NCI-H1930 (cell line): Measurements from ENCODE around the gene PLEKHG2.
A peak's percentile ranks its signal among the peaks of the same experiment; 100 is the strongest.

Experiments used
- DNase-seq, 2 experiments: peaks; one replicate each; lab custom pipeline; 2025; lab: John Stamatoyannopoulos, UW

The PLEKHG2 gene

DNA sequence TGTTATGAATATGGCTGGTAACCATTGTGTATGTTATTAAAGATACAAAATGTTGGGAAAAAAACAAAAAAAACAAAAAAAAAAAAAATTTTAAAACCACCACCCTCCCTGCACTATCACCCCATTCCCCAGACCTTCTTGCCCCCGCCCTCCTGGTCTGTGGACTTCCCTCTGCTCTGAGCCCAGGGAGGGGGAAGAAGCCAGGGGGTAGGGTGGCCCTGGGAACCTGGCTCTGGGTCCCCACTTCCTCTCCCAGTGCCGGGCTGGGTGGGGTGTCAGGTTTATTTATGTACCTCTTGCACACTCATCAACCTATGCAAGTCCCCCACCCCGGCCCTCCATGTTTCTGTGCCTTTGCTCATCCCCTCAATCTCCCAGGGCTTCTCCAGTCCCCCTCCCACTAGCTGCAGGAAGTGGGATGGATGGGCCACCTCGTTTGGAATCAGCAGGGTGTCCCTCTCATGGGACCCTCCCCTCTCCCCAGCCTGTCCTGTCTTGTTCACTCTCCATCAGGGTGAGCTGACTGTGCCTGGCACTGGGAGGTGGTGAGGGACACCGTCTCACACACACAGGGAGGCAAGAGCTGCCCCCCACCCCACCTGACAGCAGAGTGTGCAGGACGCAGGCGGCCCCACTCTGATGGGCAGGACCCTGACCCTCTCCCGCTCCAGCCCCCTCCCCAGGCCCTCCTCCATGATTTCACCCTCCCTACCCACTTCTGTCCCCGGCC lies 27.5 kb upstream of the PLEKHG2 start:
- no peak for DNase-seq

GRCh38 chr19:39385629-39386411 lies 26.6 kb upstream of the PLEKHG2 start:
- no peak for DNase-seq

- DNase-seq, result no peak
These were observed 25.9 kb upstream of the PLEKHG2 start for GRCh38 chr19:39386557-39386956.

- no peak for DNase-seq
These were observed 23.8 kb upstream of the PLEKHG2 start for GRCh38 chr19:39388657-39389056.

DNA sequence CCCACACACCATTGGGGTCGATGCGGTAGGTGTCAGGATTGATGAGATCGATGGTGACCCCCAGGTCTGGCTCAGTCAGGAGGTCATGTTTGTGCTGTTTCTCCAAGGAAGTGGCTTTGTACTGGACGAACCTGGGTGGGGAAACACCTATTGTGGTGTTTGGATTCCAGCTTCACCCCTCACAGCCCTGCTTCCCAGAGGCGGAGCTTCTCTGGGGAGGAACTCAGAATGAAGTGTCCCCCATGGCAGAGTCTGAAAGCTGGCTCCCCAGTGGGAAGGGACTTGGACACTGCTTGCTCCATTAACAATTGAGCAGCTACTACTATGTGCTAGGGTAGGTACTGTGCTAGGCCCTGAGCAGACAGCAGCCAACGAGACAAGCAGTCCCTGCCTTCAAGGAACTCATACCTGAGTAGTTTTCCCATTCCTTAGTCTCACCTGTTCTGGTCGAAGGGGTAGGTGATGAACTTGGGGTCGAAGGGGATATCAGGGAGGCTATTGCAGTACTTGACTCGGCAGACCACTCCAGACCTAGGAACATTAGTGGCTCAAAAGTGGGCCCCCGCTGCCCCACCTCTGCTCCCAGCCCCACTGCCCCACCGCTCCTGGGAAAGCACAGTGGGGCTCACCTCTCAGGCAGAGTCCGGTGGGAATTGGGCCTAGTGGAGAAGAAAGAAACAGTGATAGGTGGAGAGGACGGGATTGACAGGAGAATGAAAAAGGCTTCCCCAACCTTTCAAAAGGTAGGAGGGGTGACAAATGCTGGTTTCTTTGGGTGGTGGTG lies 22.6 kb upstream of the PLEKHG2 start:
- no peak for DNase-seq

DNA sequence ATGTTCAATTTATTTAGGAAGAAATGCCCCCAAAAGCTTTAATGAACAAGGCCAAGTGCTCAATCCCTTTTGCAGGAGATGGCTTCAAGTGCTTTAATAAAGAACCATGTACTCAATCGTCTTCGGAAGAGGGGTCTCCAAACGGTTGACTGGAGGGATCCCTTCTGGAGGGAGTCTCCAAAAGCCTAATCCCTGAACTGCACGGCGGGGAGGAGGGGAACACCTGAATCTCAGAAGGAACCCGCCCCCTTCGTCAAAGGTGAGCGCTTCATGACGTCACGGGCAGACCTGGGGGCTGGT lies 22.1 kb upstream of the PLEKHG2 start:
- DNase-seq, result no peak

DNA sequence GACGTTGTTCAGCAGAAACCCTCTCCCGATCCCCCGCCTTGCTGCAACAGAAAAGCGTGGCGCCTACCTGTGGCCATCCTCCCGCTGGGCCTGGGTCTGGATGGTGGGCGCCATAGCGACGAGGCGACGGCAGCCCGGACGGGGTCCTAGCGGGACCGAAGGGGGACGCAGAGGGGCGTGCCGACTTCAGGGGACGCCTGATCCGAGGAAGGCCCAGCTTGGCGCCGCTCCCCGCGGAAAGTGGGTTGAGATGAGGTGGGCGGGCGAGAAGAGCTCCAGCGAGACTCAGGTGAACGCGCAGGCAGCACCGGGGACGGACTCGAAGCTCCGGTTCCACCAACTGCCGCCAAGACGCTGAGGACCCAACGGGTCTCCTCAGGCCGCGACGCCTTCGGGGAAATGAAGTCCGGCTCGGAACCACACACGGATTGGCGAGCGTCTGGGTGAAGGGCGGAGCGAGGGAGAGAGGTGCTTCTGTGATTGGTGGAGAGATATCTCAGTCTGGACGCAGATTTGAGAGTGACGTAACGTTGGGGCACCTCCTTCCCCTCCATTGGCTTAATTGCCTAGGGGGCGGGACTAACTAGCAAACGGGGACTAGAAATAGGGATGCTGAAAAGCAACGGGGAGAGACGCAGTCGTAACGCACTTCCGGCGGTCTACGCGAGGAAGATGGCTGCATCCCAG lies 21.6 kb upstream of the PLEKHG2 start, which contains the start of the genes MED29 and PAF1:
Gene MED29 (plus strand): TSS at position 628 of the 687 bp plus-strand sequence. CDS start 45 bp downstream, at position 673.
Gene PAF1 (minus strand): TSS at position 356 of the 687 bp plus-strand sequence. CDS start 242 bp downstream, at position 114.
- peak; percentile 100 for DNase-seq

GRCh38 chr19:39397360-39398296 lies 14.8 kb upstream of the PLEKHG2 start:
- peak; percentile 63 to 65 for DNase-seq

DNA sequence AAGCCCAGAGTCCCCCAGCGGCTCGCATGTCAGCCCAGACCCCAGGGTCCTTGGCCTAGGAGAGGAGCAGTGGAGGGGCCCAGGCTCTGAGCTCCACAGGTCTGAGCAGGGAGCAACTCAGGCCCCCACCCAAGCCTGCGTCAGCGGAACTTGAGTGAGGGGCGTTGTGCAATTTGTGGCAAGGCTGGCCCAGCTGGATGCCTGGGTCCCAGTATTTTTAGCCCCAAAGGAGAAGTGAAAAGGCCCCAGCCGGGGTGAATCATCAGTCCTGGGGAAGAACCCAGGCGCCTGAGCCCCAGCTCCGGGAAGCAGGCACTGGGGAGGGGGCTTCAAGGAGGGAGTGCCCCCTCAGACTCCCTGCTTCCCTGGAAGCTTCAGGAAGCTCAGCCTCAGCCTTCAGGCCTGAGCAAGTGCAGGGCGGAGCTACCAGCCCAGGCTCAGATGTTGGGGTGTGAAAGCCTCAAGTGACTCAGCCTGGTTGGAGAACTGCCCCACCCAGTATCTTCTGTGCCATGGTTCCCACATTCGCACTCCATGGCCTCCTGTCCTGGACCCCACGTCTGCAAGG lies 14.1 kb upstream of the PLEKHG2 start:
- no peak for DNase-seq

DNA sequence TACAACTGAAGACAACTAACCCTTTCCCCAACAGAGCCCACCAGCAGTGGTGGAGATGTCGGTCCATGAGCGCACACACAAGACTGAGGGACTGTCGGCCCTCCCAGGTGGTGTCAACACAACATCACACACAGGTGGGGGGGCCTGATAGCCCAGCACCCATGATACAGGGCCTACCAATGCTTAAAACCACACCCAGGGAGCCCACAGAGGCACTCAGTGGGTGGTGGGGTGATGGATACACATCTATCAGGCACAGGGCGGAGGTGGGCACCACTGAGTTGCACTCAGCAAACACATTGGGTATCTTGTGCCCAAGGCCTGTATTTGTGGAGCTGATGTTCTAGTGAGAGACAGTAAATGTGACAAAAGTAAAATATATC lies 12.8 kb upstream of the PLEKHG2 start:
- no peak for DNase-seq

- DNase-seq, result no peak
These were observed 12.4 kb upstream of the PLEKHG2 start for GRCh38 chr19:39400061-39400460.

- no peak for DNase-seq
These were observed 11.4 kb upstream of the PLEKHG2 start for GRCh38 chr19:39401070-39401548.

GRCh38 chr19:39401549-39402345 lies 10.7 kb upstream of the PLEKHG2 start:
- no peak for DNase-seq

GRCh38 chr19:39402346-39403300 lies 9.8 kb upstream of the PLEKHG2 start:
- DNase-seq, result peak; percentile 25 to 49

- DNase-seq, result no peak
These were observed 8.8 kb upstream of the PLEKHG2 start for GRCh38 chr19:39403331-39404312.

DNA sequence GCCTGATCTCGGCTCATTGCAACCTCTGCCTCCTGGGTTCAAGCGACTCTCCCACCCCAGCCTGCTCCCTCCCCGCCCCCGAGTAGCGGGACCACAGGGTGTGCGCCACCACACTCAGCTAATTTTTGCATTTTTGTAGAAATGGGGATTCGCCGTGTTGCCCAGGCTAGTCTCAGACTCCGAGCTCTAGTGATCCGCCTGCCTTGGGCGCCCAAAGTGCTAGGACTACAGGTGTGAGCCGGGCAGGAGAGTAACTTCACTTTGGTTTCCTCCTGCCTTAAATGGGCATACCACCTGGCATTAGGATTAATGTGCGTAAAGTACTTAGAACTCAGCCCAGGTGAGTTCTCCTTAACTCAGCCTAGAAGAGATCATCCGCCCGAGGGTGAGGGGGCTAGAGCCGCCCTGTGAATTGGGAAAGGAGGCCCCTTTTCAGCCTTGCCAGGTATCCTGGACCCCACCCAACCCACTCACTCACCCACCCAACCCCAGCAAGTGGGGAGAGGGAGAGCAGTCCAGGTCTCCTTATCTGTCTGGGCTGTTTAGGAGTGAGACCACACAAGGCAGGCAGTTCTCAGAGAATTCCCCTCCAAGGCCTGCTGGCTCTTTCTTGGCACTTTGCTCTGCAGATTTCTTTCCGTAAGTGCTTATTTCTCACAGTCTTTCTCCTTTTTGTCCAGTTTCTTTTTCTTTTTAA lies 7.1 kb upstream of the PLEKHG2 start:
- no peak for DNase-seq
